ENCODE data around the gene MS4A7. TPM values are rescaled to one million over a fixed set of nuclear protein-coding genes. Genes with fewer than 3 reads are reported as not detected.

The MS4A7 gene
- total RNA-seq, result 184 TPM
- long read RNA-seq, transcript MS4A7-201 (7 exons, 1,869 nt), result major isoform, 35 of 113 reads
- long read RNA-seq, transcript MS4A7-202 (6 exons, 2,871 nt), result minor isoform, 34 of 113 reads
- long read RNA-seq, partial matches to known transcripts, result 8 of 113 reads
- long read RNA-seq, other reads (novel, unspliced or antisense), result 27 of 113 reads

GRCh38 chr11:60378354-60378753 is at the start of gene MS4A7:
Gene MS4A7, plus strand, starts transcription at chr11:60378532. Its CDS starts 4,610 bp downstream, at chr11:60383142.
- Histone ChIP-seq H3K4me3 (peak within 1 kb of the TSS; percentile 38), H3K9me3 (no peaks in the 10 kb centered on the region), H3K27ac (peak within 1 kb of the TSS; percentile 86), H3K36me3 (no peaks in the 10 kb centered on the region), H3K27me3 (no peaks in the 10 kb centered on the region), H3K4me1 (no peaks in the 10 kb centered on the region)
- TF ChIP-seq CTCF (IDR thresholded peaks at IDR 0.05), result no peak
- ATAC-seq (peak; percentile 86), DNase-seq (peak; percentile 68)
- intact Hi-C loops (cut with DNase I), result no loop called here

- no peaks in the 10 kb centered on the region for H3K36me3 ChIP-seq
- H3K4me3 ChIP-seq, result no peak overlapping the region
- intact Hi-C loops (cut with DNase I), result no loop called here
- peaks cover 7% of the 10 kb centered on the region for H3K4me1 ChIP-seq
- ATAC-seq (peak; percentile 69), DNase-seq (no peak)
- TF ChIP-seq CTCF (IDR thresholded peaks at IDR 0.05), result no peak
- H3K9me3 ChIP-seq, result no peaks in the 10 kb centered on the region
- no peak overlapping the region for H3K27ac ChIP-seq
- no peaks in the 10 kb centered on the region for H3K27me3 ChIP-seq
Observed at GRCh38 chr11:60332846-60333245, 45.5 kb upstream of the MS4A7 start.

- peak; percentile 78 for TF ChIP-seq CTCF (IDR thresholded peaks at IDR 0.05)
- no peak overlapping the region for H3K4me3 ChIP-seq
- intact Hi-C loops (cut with DNase I), result no loop called here
- no peaks in the 10 kb centered on the region for H3K36me3 ChIP-seq
- peaks cover 7% of the 10 kb centered on the region for H3K4me1 ChIP-seq
- no peaks in the 10 kb centered on the region for H3K27me3 ChIP-seq
- peak; percentile 94 for ATAC-seq
- DNase-seq, result no peak
- no peak overlapping the region for H3K27ac ChIP-seq
- H3K9me3 ChIP-seq, result no peaks in the 10 kb centered on the region
Observed at GRCh38 chr11:60334005-60334620, 44.2 kb upstream of the MS4A7 start.

GRCh38 chr11:60336767-60337391 is 41.5 kb upstream of the MS4A7 start:
- no peak for TF ChIP-seq CTCF (IDR thresholded peaks at IDR 0.05)
- DNase-seq (no peak), ATAC-seq (peak; percentile 43)
- H3K27ac ChIP-seq, result no peak overlapping the region
- no peak overlapping the region for H3K4me3 ChIP-seq
- H3K27me3 ChIP-seq, result no peaks in the 10 kb centered on the region
- peaks cover 7% of the 10 kb centered on the region for H3K4me1 ChIP-seq
- no peaks in the 10 kb centered on the region for H3K36me3 ChIP-seq
- intact Hi-C loops (cut with DNase I), result no loop called here
- no peaks in the 10 kb centered on the region for H3K9me3 ChIP-seq

- no peak for TF ChIP-seq CTCF (IDR thresholded peaks at IDR 0.05)
- ATAC-seq, result no peak
- Histone ChIP-seq H3K27ac (no peak overlapping the region), H3K4me1 (peaks cover 6% of the 10 kb centered on the region), H3K9me3 (no peaks in the 10 kb centered on the region), H3K27me3 (no peaks in the 10 kb centered on the region), H3K4me3 (no peak overlapping the region), H3K36me3 (no peaks in the 10 kb centered on the region)
- no peak for DNase-seq
- intact Hi-C loops (cut with DNase I), result no loop called here
Observed at GRCh38 chr11:60338053-60338452, 40.3 kb upstream of the MS4A7 start.
